ENCODE results near the gene MIS12. TPM values are rescaled to one million over a fixed set of nuclear protein-coding genes. Genes with fewer than 3 reads are reported as not detected.

MIS12 gene
- total and polyA plus RNA-seq, 2 of the 8 experiments (the other 6 are each of a cell fraction or from before 2014, with no cell fraction given) = 9.5 to 25.6 TPM

DNA sequence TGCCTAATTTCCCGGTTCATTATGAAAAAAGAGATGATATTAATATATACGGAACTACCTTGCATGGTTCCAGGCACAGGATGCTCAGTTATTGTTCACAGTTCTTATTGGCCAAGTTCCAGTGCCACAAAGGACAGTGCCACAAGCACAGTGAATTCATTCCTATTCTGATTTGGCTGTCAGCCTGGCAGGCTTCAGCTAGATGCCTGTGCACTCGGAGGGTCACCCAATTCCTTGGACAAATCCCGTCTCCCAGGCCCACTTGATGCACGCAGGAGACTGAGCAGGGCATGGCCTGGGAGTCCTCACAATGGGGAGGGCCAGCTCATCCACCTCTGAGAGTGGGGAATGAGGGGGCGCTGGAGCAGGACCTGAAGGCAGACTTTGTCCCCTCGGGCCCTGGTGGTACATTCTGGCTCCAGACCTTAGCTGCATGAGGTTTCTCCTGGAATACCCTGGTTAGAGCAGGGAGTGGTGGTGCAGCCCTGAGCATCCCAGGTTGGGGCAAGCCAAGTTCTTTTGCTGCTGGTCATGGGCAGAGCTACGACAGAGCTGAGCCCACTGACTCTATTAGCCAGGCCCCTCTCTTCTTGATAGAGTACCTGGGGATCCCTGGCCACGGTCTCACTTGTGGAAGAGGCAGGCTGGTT lies 41.4 kb downstream of the MIS12 start (continued):
- TF ChIP-seq TEAD4 (IDR thresholded peaks at IDR 0.05; ENCODE audit: low read depth, low read length) (no peak), CTBP2 (IDR thresholded peaks at IDR 0.05; ENCODE audit: borderline replicate concordance, insufficient read depth, insufficient read length, low read length) (no peak), CBX5 (IDR thresholded peaks at IDR 0.05; ENCODE audit: low read depth, low read length) (no peak), POU5F1 (IDR thresholded peaks at IDR 0.05; ENCODE audit: low read depth, low read length) (no peak), TCF12 (IDR thresholded peaks at IDR 0.05; ENCODE audit: low read depth, low read length) (no peak), EGR1 (IDR thresholded peaks at IDR 0.05; ENCODE audit: borderline replicate concordance, low read depth, low read length) (no peak)
